ENCODE data around the gene DAZL.

Gene DAZL

DNA sequence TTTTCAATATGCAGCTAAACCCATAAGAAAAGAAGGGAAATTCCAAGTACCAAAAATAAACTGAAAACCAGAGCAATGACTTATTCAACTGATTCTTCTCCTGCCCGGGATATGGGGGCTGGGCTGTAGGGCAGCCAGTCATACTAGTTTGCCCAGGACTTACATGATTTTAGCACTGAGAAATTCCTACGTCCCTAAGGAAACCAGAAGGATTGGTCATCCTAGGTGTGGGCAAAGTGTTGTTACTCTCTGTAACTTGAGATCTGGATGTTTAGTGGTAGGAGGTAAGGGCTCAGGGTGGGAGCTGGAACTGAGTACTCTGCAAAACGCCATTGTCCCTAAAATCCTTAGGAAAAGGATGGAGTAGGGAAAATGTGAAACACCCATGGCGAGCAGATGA lies 1.2 kb upstream of the DAZL start:
- no peak for TF ChIP-seq ZNF274 (IDR thresholded peaks at IDR 0.05; ENCODE audit: low read depth, low read length)
- H3K4me3 ChIP-seq (ENCODE audit: low read length) = no peak overlapping the region

DNA sequence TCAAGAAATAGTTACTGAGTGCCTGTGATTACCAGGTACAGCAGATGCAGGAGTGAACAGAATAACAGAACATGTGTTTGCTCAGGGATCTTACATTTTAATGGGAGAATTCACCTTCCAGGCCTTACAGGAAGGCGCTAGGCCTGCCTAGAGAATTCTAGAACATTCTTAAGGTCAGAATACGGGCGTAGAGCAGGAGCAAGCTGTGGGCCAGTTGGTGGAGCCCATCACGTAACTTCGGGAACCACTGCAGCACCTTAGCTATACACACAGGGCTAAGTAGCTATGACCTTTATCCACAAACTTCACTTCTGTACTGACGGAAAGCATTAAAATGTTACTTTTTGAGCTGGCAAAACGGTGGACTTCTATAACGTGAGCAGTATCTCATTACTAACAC lies 743 bp upstream of the DAZL start:
- H3K4me3 ChIP-seq (ENCODE audit: low read length) = no peak overlapping the region
- no peak for TF ChIP-seq ZNF274 (IDR thresholded peaks at IDR 0.05; ENCODE audit: low read depth, low read length)

DNA sequence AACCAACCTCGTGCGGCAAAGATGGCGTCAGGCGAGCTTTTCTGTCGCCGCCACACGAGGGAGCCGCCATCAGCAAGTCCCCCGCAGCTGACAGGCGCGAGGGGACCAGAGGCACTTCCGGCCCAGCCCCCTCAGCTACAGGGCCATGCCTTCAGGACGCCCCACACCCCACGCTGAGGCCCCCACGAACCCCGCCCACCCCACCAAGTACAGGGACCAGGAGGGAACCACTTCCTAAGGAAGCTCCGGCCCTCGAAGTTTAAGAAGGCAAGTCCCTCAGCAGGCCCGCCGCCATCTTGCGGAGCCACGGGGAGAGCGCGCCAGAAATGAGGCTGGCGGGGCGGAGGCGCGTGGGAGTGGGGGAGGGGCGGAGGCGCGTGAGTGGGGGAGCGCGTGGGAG lies 790 bp downstream of the DAZL start:
- TF ChIP-seq ZNF274 (IDR thresholded peaks at IDR 0.05; ENCODE audit: low read depth, low read length) = no peak
- H3K4me3 ChIP-seq (ENCODE audit: low read length) = no peak overlapping the region

DNA sequence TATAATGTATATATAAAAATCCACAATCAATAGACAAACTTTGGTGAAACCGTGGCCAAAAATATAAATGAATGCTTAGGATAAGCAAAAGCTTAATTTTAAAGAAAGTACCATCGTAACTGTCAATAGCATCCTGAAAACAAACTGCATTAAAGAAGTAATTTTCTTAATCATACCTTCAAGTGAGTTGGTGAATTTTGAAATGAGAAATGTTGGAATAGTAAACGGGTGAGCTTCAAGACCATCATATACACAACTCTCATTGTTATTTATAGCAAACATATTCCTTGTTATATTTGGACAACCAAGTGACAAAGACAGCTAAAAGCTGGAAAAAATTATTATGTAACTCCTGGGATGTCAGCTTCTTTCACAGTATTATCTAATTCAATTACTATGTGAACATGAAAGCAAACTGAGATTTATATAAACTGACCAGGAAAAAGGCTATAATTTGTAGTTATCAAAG lies 3.7 kb downstream of the DAZL start:
- no peak overlapping the region for H3K4me3 ChIP-seq (ENCODE audit: low read length)
- no peak for TF ChIP-seq ZNF274 (IDR thresholded peaks at IDR 0.05; ENCODE audit: low read depth, low read length)

DNA sequence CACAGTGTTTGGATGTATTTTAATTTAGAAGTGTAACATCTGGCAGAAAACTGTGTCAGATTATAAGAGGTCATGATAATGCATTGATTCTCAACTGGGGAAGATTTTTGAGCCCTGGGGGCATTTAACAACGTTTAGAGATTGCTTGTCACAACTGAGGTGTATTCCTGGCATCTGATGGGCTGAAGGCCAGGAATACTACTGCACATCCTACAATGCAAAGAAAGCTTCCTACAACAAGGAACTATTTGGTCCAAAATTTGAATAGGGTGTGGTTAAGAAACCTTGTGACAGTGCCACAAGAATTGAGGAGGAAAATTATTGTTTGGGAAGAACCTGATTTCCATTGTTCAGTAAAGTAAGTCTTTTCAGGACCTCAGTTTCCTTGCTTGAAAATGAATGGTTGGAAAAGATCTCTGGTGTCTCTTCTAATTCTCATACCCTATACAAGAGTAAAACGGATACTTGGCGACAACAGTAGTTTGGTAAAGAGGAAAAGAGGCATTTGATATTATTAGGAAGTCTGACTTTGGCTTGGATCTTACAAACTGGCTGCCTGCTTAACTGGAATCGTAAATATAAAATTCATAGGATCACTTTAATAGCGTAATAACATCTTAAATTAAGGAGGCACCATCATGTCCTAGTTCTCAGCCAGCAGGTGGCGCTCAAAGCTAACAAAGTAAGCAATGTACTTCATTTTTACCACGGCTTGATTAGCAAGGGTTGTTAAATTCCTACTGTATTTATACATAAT lies 4.3 kb downstream of the DAZL start:
- no peak for TF ChIP-seq ZNF274 (IDR thresholded peaks at IDR 0.05; ENCODE audit: low read depth, low read length)
- no peak overlapping the region for H3K4me3 ChIP-seq (ENCODE audit: low read length)

DNA sequence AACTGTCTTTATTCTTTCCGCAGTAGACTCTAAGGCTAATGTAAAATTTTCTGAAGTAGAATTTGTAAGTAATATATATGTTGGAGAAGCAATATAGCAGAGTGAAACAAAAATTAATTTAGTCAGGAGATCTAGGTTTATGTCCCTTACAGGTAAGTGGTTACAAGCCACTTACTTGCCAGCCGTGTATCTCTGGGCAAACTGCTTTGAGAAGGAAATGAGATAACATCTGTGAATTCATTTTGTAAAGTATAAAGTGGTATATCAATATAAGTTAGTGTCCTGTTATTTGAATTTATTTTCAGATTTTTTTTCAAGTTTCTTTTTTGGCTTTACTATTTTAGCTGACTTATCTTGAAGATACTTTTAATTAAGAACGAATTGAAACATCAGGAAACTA lies 5.5 kb downstream of the DAZL start:
- no peak for TF ChIP-seq ZNF274 (IDR thresholded peaks at IDR 0.05; ENCODE audit: low read depth, low read length)
- no peak overlapping the region for H3K4me3 ChIP-seq (ENCODE audit: low read length)

DNA sequence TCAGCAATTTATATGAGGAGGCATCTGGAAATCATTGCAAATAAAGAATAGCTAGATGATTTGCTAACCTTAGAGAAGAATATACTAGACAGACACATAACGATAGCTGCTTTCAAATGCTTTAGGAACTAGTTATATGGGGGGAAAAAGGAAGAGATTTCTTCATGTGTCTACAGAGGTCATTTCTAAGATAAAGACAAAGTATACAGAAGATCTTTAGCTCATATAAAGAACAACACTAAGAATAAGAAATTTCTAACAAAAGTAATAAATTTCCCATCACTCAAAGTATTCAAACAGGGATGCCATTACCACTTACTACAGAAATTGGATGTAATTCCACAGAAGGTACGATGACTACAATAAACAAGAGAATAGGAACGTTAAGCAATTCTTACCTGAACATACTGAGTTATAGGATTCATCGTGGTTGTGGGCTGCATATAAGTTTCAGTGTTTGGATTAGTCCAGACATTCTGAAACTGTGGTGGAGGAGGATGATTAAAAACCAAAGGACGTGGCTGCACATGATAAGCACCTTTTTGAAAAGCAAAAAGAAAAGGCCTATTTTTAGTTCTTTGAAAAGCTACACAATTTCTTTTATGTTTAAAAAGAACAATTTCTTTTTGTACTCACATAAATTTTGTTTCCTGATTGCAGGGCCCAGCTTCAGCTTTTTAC lies 8.7 kb downstream of the DAZL start:
- no peak for TF ChIP-seq ZNF274 (IDR thresholded peaks at IDR 0.05; ENCODE audit: low read depth, low read length)
- H3K4me3 ChIP-seq (ENCODE audit: low read length) = no peak overlapping the region

DNA sequence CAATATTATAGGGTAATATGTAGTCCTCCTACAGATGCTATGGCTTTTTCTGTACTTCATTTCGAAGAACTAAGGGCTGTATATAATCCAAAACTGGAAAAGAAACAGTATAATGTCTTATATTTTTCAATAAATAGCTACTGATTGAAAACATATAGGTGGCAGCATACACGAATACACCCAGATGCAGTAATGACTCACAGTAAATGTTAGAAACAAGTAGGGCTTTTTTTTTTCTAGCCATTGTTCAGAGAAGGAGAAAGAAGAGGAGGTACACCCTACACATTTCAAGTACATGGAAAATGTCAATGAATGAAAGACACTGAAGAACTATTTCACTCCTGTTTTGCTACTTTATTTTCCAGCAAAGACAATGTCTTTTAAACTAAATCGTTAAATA lies 9.4 kb downstream of the DAZL start:
- H3K4me3 ChIP-seq (ENCODE audit: low read length) = no peak overlapping the region
- TF ChIP-seq ZNF274 (IDR thresholded peaks at IDR 0.05; ENCODE audit: low read depth, low read length) = no peak

DNA sequence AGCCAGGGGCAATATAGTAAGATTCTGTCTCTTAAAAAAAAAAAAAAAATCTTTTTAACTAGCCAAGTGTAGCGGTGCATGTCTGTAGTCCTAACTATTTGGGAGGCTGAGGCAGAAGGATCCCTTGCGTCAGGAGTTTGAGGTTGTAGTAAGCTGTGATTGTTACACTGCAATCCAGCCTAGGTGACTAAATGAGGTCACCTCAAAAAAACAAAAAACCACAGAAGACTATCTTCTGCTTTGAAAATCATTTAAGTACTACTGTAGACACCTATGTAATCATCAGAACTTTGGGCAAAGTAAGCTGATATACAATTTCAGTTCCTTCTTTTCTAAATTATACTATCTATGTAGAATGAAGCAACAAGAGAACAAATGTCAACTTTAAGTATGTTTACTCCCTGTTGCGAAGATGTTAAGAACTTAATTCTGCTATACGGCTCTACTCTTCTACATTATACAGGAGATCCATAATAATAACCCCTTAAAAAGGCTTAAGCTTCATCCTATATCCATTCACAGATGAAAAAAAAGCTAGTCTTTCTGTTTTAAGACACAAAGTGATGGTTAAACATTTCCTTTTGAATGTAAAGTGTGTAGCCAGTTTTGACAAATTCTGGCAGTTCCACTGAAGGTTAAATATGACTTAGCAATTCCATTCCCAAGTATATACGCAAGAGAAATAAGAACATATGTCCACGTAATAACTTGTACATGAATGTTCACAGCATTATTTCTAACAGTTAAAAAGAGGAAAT lies 15.2 kb downstream of the DAZL start:
- TF ChIP-seq ZNF274 (IDR thresholded peaks at IDR 0.05; ENCODE audit: low read depth, low read length) = no peak
- H3K4me3 ChIP-seq (ENCODE audit: low read length) = no peak overlapping the region; the same call in 1 of the 2 replicates

DNA sequence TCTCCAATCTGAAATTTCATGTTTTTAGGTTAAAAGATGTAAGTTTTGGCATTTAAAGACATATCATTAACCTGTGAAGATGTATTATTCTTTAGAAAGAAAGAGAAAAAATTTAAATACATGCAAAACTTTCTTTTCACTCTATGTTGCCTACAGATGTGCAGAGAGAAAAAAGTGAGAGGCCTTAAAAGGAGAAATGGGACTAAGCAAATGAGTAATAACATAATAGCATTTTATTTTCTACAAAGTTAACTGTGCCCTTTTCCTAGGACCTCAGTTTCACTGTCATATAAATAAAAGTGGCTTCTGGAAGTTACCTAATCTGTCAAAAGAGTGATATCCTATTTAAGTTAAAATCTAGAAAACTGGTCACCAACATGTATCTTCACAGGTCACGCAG lies 16.1 kb downstream of the DAZL start:
- no peak for TF ChIP-seq ZNF274 (IDR thresholded peaks at IDR 0.05; ENCODE audit: low read depth, low read length)
- no peak overlapping the region for H3K4me3 ChIP-seq (ENCODE audit: low read length)

DNA sequence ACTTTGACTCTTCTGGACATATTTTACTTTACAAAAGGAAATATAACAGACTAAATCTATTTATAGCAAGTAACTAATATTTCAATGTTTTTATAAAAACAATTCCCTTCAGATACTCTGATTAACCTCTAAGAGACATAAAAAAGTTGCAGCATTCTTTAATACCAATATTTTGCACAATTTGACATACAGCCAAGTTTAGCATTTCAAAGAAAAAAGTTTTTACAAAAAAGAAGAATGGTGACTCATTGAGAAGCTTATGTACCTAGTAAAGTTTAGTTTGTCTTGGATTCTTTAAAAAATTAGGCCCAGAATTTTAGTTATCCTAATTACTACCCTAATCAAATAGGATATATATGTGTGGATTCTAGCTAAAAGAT lies 17.6 kb downstream of the DAZL start:
- H3K4me3 ChIP-seq (ENCODE audit: low read length) = no peak overlapping the region
- TF ChIP-seq ZNF274 (IDR thresholded peaks at IDR 0.05; ENCODE audit: low read depth, low read length) = no peak

DNA sequence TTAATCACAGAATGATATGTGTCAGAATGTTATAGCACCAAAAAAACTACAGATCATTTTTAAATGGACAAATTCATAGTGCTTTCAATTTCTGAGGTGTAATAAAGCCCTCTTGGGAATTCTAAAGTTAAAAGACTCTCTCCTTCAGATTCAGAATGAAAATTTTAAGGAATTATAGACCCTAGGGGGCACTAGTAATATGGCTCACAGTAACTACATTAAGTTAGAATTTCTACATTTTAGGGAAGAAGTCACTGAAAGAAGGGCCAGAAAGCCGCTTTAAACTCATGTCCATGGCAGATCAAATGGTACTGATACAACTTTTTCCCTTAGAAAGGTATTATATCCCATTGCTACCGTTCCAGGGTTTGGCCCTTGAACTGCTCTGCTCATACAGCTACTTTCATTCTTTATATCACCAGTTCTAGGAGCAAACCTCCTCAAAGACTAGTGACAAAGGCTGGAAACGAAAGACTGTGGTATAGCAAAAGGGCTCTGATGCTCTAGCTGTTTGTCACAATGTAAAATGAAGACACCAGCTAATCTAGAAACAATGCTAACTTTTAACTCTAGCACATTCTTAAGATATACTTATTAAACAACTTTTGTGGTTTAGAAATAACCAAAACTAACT lies 18.1 kb downstream of the DAZL start:
- no peak for TF ChIP-seq ZNF274 (IDR thresholded peaks at IDR 0.05; ENCODE audit: low read depth, low read length)
- no peak overlapping the region for H3K4me3 ChIP-seq (ENCODE audit: low read length)

DNA sequence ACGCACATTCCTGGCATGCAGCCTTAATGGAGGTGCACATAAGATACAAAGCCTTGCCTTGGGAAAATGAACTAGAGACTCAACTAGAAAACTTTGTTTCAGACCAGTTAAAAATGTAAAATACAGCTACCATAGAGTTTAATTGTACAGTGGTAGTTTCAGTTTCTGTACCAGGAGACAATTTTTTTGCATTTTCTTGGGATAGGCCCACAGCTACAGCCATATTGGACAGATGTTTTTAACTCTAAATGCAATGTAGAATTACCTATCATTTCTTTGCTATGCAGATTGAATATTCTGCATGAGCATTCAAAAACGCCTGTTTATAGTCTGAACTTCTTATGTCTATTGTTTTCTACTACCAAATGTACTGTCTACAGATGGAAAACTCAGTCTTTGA lies 20.3 kb downstream of the DAZL start:
- no peak for TF ChIP-seq ZNF274 (IDR thresholded peaks at IDR 0.05; ENCODE audit: low read depth, low read length)
- H3K4me3 ChIP-seq (ENCODE audit: low read length) = no peak overlapping the region

DNA sequence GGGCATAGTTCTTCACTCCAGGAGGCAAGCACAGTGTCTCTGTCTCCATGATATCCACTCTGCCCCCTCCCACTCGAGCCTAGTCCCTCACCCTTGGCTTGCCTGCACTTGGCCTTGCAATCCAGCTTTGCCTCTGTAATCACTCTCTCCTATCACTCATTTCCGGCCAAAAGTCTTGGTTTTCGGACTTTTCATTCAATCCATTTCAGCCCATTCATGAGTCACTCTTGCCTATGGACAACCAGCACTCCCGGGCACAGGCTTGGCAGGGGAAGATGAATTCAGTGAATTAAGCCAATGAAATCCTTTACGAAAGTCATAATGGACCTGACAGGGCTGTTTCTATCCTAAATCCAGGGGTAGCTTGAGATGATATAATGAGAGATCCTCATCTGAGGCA lies 21.7 kb downstream of the DAZL start:
- no peak for TF ChIP-seq ZNF274 (IDR thresholded peaks at IDR 0.05; ENCODE audit: low read depth, low read length)
- no peak overlapping the region for H3K4me3 ChIP-seq (ENCODE audit: low read length)

Measured in GM08714 (cell line).